BJ (cell line): ENCODE measurements around the gene INHBE. TPM values are rescaled to one million over a fixed set of nuclear protein-coding genes. Genes with fewer than 3 reads are reported as not detected.
"Not testable (repeated sequence)": the region's sequence is repeated elsewhere in the genome, so short reads cannot be mapped to it uniquely, and the experiment has no call there.

Experiments
- CTCF ChIA-PET: fragments of 350-600 bp; formaldehyde crosslinking; extraction: SDS; loops from one replicate; lab custom pipeline; 2021; ENCODE audit warnings: antibody characterized with exemption, inconsistent platforms; lab: Yijun Ruan, JAX
- POLR2A ChIA-PET: fragments of 300-600 bp; sonication (Branson Sonifier 250); formaldehyde crosslinking; extraction: SDS; loops from one replicate; lab custom pipeline; 2021; ENCODE audit warnings: antibody characterized with exemption; lab: Charles Lee
- DNase-seq: peaks from one replicate; pipeline ENCODE4 v3.0.0-alpha.2; 2011; ENCODE audit warnings: low read depth
- H3K27me3 ChIP-seq: 2 replicates; pipeline ENCODE4 v1.6.0; 2011; ENCODE audit warnings: low read length; ENCODE audit not compliant: control insufficient read depth, insufficient read depth
- H3K36me3 ChIP-seq: 2 replicates; pipeline ENCODE4 v1.5.1; 2011; ENCODE audit warnings: low read length; ENCODE audit not compliant: control insufficient read depth, insufficient read depth
- H3K4me3 ChIP-seq: 2 replicates; pipeline ENCODE4 v1.5.1; 2011; ENCODE audit warnings: low read depth, mild to moderate bottlenecking, control low read depth, low read length
- polyA plus RNA-seq: library from polyadenylated mRNA; depleted of rRNA; stranded (reverse); fragments of >200 nt; gene quantifications from 2 replicates; pipeline ENCODE4 v1.2.3, GENCODE V29; 2011
- TF ChIP-seq, protein P1 (sequence below): IDR thresholded peaks from 2 replicates; pipeline ENCODE4 v1.5.1; 2011; ENCODE audit warnings: low read depth, mild to moderate bottlenecking, control low read depth, inconsistent platforms, low read length, moderate library complexity; ENCODE audit not compliant: insufficient read depth

INHBE gene
- polyA plus RNA-seq, 1 experiment: 23.9 TPM

DNA sequence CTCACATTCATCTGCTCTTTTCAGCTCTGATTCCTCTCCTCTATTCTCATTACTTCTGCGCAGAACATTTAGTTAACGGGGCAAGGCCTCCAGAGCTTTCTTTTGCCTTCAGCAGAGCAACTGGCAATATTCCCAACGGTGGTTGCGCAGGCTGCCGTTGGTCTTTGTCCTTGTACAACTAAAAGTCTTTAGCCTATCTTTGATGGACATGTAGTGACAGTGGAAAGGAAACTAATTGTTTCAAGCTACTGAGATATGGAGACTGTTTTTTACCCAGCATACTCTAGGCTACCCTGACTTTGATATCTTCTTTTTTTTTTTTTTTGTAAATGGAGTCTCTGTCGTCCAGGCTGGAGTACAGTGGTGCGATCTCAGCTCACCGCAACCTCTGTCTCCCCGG, 36.9 kb upstream of the INHBE start:
- TF ChIP-seq, protein P1, sequence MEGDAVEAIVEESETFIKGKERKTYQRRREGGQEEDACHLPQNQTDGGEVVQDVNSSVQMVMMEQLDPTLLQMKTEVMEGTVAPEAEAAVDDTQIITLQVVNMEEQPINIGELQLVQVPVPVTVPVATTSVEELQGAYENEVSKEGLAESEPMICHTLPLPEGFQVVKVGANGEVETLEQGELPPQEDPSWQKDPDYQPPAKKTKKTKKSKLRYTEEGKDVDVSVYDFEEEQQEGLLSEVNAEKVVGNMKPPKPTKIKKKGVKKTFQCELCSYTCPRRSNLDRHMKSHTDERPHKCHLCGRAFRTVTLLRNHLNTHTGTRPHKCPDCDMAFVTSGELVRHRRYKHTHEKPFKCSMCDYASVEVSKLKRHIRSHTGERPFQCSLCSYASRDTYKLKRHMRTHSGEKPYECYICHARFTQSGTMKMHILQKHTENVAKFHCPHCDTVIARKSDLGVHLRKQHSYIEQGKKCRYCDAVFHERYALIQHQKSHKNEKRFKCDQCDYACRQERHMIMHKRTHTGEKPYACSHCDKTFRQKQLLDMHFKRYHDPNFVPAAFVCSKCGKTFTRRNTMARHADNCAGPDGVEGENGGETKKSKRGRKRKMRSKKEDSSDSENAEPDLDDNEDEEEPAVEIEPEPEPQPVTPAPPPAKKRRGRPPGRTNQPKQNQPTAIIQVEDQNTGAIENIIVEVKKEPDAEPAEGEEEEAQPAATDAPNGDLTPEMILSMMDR: no peak
- POLR2A ChIA-PET: no interaction called here
- CTCF ChIA-PET: interaction anchor here (1.0 to 1.7 kb wide), 2 partner anchors 9 to 34 kb away, joined by 3 to 5 read pairs; no protein-coding TSS in a partner anchor

DNA sequence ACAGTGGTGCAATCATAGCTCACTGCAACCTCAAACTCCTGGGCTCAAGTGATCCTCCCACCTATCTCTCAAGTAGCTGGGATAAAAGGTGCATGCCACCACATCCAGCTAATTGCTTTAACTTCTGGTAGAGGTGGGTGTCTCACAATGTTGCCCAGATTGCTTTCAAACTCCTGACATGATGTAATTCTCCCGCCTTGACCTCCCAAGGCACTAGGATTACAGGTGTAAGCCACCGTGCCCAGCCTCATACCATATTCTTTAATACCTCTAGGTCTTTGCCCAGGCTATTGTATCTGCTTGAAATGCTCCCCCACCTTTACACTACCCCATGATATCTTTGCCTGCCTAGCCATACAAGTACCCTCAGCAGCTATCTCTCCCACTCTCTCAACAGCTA, 35.6 kb upstream of the INHBE start:
- DNase-seq: no peak
- Histone ChIP-seq H3K4me3 (no peak overlapping the region), H3K27me3 (no peaks in the 10 kb centered on the region), H3K36me3 (peaks cover 3% of the 10 kb centered on the region)
- ChIA-PET CTCF (interaction anchor here (0.9 to 1.7 kb wide), 2 partner anchors 33 to 37 kb away, joined by 3 to 5 read pairs; no protein-coding TSS in a partner anchor), POLR2A (interaction anchor here (0.6 kb wide), 1 partner anchor 11 kb away, joined by 3 read pairs; no protein-coding TSS in a partner anchor)
- TF ChIP-seq, protein P1: no peak

More for the DNA sequence above, 36.9 kb upstream of the INHBE start:
- no peak overlapping the region for H3K4me3 ChIP-seq
- DNase-seq: no peak
- no peaks in the 10 kb centered on the region for H3K27me3 ChIP-seq
- H3K36me3 ChIP-seq: peaks cover 3% of the 10 kb centered on the region

DNA sequence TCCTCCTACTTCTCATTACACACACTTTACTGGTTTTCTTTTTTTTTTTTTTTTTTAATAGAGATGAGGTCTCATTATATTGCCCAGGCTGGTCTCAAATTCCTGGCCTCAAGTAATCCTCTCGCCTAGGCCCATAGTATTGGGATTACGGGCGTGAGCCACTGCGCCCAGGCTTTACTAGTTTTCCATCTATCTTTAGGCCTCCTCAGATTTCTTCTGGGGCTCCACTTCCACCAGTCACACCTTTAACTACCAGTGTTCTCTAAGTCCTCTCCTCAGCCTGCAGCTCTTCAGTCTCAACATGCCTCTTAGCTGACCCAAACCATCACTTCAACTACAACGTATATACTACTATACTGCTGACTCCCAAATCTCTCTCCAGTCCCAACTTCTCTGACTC, 34.6 kb upstream of the INHBE start:
- POLR2A ChIA-PET: no interaction called here
- Histone ChIP-seq H3K27me3 (no peaks in the 10 kb centered on the region), H3K4me3 (no peak overlapping the region), H3K36me3 (peaks cover 3% of the 10 kb centered on the region)
- DNase-seq: no peak
- TF ChIP-seq, protein P1: no peak
- CTCF ChIA-PET: interaction anchor here (1.4 kb wide), 2 partner anchors 10 to 32 kb away, joined by 3 to 4 read pairs; no protein-coding TSS in a partner anchor

DNA sequence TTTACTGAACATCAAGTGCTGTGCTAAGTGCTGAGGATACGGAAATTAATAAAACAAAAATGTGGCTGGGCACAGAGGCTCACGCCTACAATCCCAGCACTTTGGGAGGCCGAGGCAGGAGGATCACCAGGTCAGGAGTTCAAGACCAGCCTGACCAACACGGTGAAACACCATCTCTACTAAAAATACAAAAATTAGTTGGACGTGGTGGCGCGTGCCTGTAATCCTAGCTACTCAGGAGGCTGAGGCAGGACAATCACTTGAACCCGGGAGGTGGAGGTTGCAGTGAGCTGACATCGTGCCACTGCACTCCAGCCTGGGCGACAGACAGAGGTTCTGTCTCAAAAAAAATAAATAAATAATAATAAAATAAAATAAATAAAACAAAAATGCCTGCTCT, 28.2 kb upstream of the INHBE start:
- DNase-seq, H3K36me3 ChIP-seq, H3K4me3 ChIP-seq, H3K27me3 ChIP-seq, POLR2A ChIA-PET: not testable (repeated sequence)
- CTCF ChIA-PET: interaction anchor here (0.7 kb wide), 1 partner anchor 9 kb away, joined by 3 read pairs; no protein-coding TSS in a partner anchor

DNA sequence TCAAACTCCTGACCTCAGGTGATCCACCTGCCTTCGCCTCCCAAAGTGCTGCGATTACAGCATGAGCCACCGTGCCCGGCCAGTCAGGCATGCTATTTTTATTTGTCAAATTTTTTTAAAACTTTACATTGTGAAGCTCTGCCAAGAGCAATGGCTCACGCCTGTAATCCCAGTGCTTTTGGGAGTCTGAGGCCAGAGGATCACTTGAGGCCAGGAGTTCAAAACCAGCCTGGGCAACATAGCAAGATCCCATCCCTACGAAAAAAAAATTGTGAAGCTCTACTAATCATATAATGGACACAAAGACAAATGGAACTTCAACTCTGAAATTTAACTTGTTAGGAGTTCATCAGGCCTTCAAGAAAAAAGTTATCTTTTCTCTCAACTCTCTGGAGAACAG, 26.1 kb upstream of the INHBE start:
- Histone ChIP-seq H3K36me3 (no peaks in the 10 kb centered on the region; the same call in 1 of the 2 replicates), H3K27me3 (no peaks in the 10 kb centered on the region), H3K4me3 (no peak overlapping the region)
- POLR2A ChIA-PET: no interaction called here
- no peak for DNase-seq
- TF ChIP-seq, protein P1: no peak
- CTCF ChIA-PET: interaction anchor here (2.1 kb wide), 1 partner anchor 24 kb away, joined by 19 read pairs; no protein-coding TSS in a partner anchor
